GM12878 (cell line): Measurements from ENCODE around the gene PRIMPOL. TPM values are rescaled to one million over a fixed set of nuclear protein-coding genes. Genes with fewer than 3 reads are reported as not detected.
A peak's percentile ranks its signal among the peaks of the same experiment; 100 is the strongest.

ENCODE experiments used
- ATAC-seq: fragments of 200-7000 bp; cut with Tn5 transposase; 3 replicates; pipeline ENCODE4 v1.9.1; 2020; ENCODE audit warnings: mild to moderate bottlenecking, moderate library complexity
- BruUV-seq: library from RNA; stranded (reverse); fragments of 400-500 nt; replicated peaks from 2 replicates; lab custom pipeline; 2021; lab: Mats Ljungman, UMichigan
- CTCF ChIA-PET: fragments of 300-600 bp; sonication (Branson Sonifier 250); formaldehyde crosslinking; extraction: SDS; loops from one replicate; lab custom pipeline; 2021; ENCODE audit warnings: inconsistent platforms; lab: Yijun Ruan, JAX
- POLR2A ChIA-PET: fragments of 350-600 bp; formaldehyde crosslinking; extraction: SDS; loops from one replicate; lab custom pipeline; 2021; ENCODE audit warnings: inconsistent platforms; lab: Charles Lee
- RAD21 ChIA-PET: fragments of 300-600 bp; sonication (Branson Sonifier 250); formaldehyde crosslinking; loops from one replicate; lab custom pipeline; 2023; ENCODE audit warnings: antibody characterized with exemption; ENCODE audit not compliant: unreplicated experiment; lab: Charles Lee
- SMC1A ChIA-PET: fragments of 300-600 bp; sonication (Branson Sonifier 250); formaldehyde crosslinking; loops from one replicate; lab custom pipeline; 2023; ENCODE audit not compliant: unreplicated experiment, uncharacterized antibody; lab: Charles Lee
- DNase-seq: peaks from one replicate; pipeline ENCODE4 v3.0.0-alpha.2; 2011; ENCODE audit warnings: low read depth, low spot score
- FAIRE-seq: peaks from 3 replicates; lab custom pipeline; 2011; peaks lifted over from hg19 to GRCh38; lab: Jason Lieb, UNC
- H2AFZ ChIP-seq: 2 replicates; pipeline ENCODE4 v1.6.0; 2011; ENCODE audit warnings: low read depth, low read length, control low read depth; ENCODE audit not compliant: control insufficient read depth
- H3K27ac ChIP-seq: 2 replicates; pipeline ENCODE4 v1.5.1; 2011; ENCODE audit warnings: control low read depth; ENCODE audit not compliant: control insufficient read depth, insufficient read depth
- H3K27me3 ChIP-seq, 2 experiments: replicated peaks in 1 of 2; 2 replicates each; pipeline versions ENCODE4 v1.6.0 to v1.6.1; 2011; ENCODE audit warnings: low read length in 1 of 2; ENCODE audit not compliant: control insufficient read depth in 2 of 2, insufficient read depth in 2 of 2
- H3K36me3 ChIP-seq, 2 experiments: 2 replicates each; pipeline ENCODE4 v1.5.1; 2011; ENCODE audit warnings: low read length in 1 of 2; ENCODE audit not compliant: control insufficient read depth in 2 of 2, insufficient read depth in 2 of 2
- H3K4me1 ChIP-seq: 2 replicates; pipeline ENCODE4 v1.6.1; 2011; ENCODE audit warnings: mild to moderate bottlenecking, low read length, moderate library complexity, mixed read lengths; ENCODE audit not compliant: control insufficient read depth, insufficient read depth
- H3K4me2 ChIP-seq: 2 replicates; pipeline ENCODE4 v1.6.0; 2011; ENCODE audit warnings: control low read depth; ENCODE audit not compliant: control insufficient read depth, insufficient read depth
- H3K4me3 ChIP-seq: fragments of 200-600 bp; sonication (generic); 2 replicates; pipeline ENCODE4 v1.5.1; 2016
- H3K79me2 ChIP-seq: 2 replicates; pipeline ENCODE4 v1.6.0; 2011; ENCODE audit warnings: low read length; ENCODE audit not compliant: control insufficient read depth, insufficient read depth
- H3K9ac ChIP-seq: 2 replicates; pipeline ENCODE4 v1.8.0; 2011; ENCODE audit warnings: low read length, control low read depth, mixed read lengths; ENCODE audit not compliant: control insufficient read depth, insufficient read depth
- H3K9me3 ChIP-seq: replicated peaks from 3 replicates; pipeline ENCODE4 v1.5.1; 2011; ENCODE audit warnings: mild to moderate bottlenecking, low read length; ENCODE audit not compliant: control insufficient read depth, insufficient read depth
- H4K20me1 ChIP-seq: 2 replicates; pipeline ENCODE4 v1.6.0; 2011; ENCODE audit not compliant: control insufficient read depth, insufficient read depth
- BCLAF1 ChIP-seq: fragments of 450-650 bp; IDR thresholded peaks from 2 replicates; pipeline ENCODE4 v1.6.1; 2017; ENCODE audit warnings: antibody characterized with exemption, mild to moderate bottlenecking, moderate library complexity
- EGR1 ChIP-seq, 2 experiments: IDR thresholded peaks; 1 replicate in 1 of 2; 2 replicates in 1 of 2; pipeline ENCODE4 v1.6.1; 2011 to 2012; ENCODE audit warnings: low read depth in 2 of 2, low read length in 2 of 2, borderline replicate concordance in 1 of 2, mild to moderate bottlenecking in 1 of 2, moderate library complexity in 1 of 2
- HDAC2 ChIP-seq: fragments of 200-600 bp; sonication (generic); IDR thresholded peaks from 2 replicates; pipeline ENCODE4 v1.6.1; 2017
- MTA2 ChIP-seq: fragments of 450-650 bp; IDR thresholded peaks from 2 replicates; pipeline ENCODE4 v1.6.1; 2016; ENCODE audit warnings: low read depth, mild to moderate bottlenecking, moderate library complexity
- MYC ChIP-seq: IDR thresholded peaks from 2 replicates; pipeline ENCODE4 v1.6.1; 2011; ENCODE audit warnings: mild to moderate bottlenecking, low read length, moderate library complexity, inconsistent platforms; ENCODE audit not compliant: insufficient read depth, insufficient replicate concordance, insufficient read length, severe bottlenecking
- NR2C1 ChIP-seq: fragments of 450-650 bp; IDR thresholded peaks from 2 replicates; pipeline ENCODE4 v1.6.1; 2017; ENCODE audit warnings: antibody characterized with exemption, mild to moderate bottlenecking, moderate library complexity
- NR2C2 ChIP-seq: IDR thresholded peaks from 2 replicates; pipeline ENCODE4 v1.6.1; 2011; ENCODE audit warnings: borderline replicate concordance, low read depth; ENCODE audit not compliant: control insufficient read depth, insufficient read length
- POLR2A ChIP-seq: IDR thresholded peaks from 2 replicates; pipeline ENCODE4 v1.6.1; 2011; ENCODE audit warnings: low read depth, mild to moderate bottlenecking, low read length
- POLR2AphosphoS2 ChIP-seq: IDR thresholded peaks from 2 replicates; pipeline ENCODE4 v1.6.1; 2011; ENCODE audit warnings: low read depth, mild to moderate bottlenecking, low read length, improper control_type of control experiment, moderate library complexity
- POLR2AphosphoS5 ChIP-seq: IDR thresholded peaks from 2 replicates; pipeline ENCODE4 v1.6.1; 2011; ENCODE audit warnings: mild to moderate bottlenecking, low read length, inconsistent platforms
- RELA ChIP-seq: fragments of 450-650 bp; IDR thresholded peaks from 2 replicates; pipeline ENCODE4 v1.8.0; 2014; ENCODE audit warnings: borderline replicate concordance; ENCODE audit not compliant: partially characterized antibody
- REST ChIP-seq: IDR thresholded peaks from 2 replicates; pipeline ENCODE4 v1.6.1; 2012; ENCODE audit warnings: mild to moderate bottlenecking, low read depth, low read length
- RUNX3 ChIP-seq: IDR thresholded peaks from 2 replicates; pipeline ENCODE4 v1.6.1; 2012; ENCODE audit warnings: low read length, inconsistent platforms
- TCF12 ChIP-seq: IDR thresholded peaks from 2 replicates; pipeline ENCODE4 v1.6.1; 2011; ENCODE audit warnings: low read depth, mild to moderate bottlenecking, low read length
- WRNIP1 ChIP-seq: IDR thresholded peaks from 2 replicates; pipeline ENCODE4 v1.6.1; 2011; ENCODE audit warnings: low read depth, low read length, improper control_type of control experiment, borderline replicate concordance
- YY1 ChIP-seq: IDR thresholded peaks from 2 replicates; pipeline ENCODE4 v1.6.1; 2011; ENCODE audit warnings: low read depth, mild to moderate bottlenecking, low read length
- WGBS: methylation state at CpG from one replicate; pipeline ENCODE4 v1.1.6; 2016; ENCODE audit warnings: low lambda C conversion rate; ENCODE audit not compliant: insufficient replicate concordance, insufficient coverage; ENCODE audit errors: missing lambda C conversion rate; 5-methylcytosine and 5-hydroxymethylcytosine counted together
- in situ Hi-C: fragments of 300-500 bp; cut with MboI; formaldehyde crosslinking; loops from 9 replicates; pipeline ENCODE4 v1.14.3; 2018; ENCODE audit warnings: mixed read lengths
- intact Hi-C: fragments of 100-400 bp; cut with micrococcal nuclease; formaldehyde crosslinking; loops from one replicate; pipeline ENCODE4 v1.14.2; 2022; ENCODE audit not compliant: unreplicated experiment
- polyA plus RNA-seq, 11 experiments: library from polyadenylated mRNA; depleted of rRNA in 4 of 11; unstranded in 6 of 11; stranded (reverse) in 5 of 11; fragments of >200 nt; fragmentation: Nextera tagmentation in 4 of 11; fragmentation: Illumina TruSeq in 1 of 11; extraction: Ambion mirVana in 4 of 11; extraction: Trizol in 1 of 11; gene quantifications; 1 replicate in 1 of 11; 2 replicates in 10 of 11; pipeline versions ENCODE4 v1.2.1 to v1.2.3, GENCODE V29; 2011 to 2016; ENCODE audit warnings: inconsistent platforms in 2 of 11, missing spikeins in 2 of 11, low read depth in 1 of 11
- total RNA-seq, 4 experiments: library from RNA; depleted of rRNA in 3 of 4; stranded (reverse); fragments of >200 nt in 3 of 4; fragmentation: Illumina TruSeq in 1 of 4; extraction: Trizol in 1 of 4; gene quantifications; 2 replicates each; pipeline versions ENCODE4 v1.2.1 to v1.2.3, GENCODE V29; 2013 to 2021

PRIMPOL gene
- total and polyA plus RNA-seq, 10 of the 15 experiments (the other 5 are each of a cell fraction or from before 2014, with no cell fraction given) = 10.6 to 23.7 (median 14.0) TPM

- H3K79me2 ChIP-seq = peaks cover 80% of the 10 kb centered on the region
- H4K20me1 ChIP-seq = no peaks in the 10 kb centered on the region
- no peak for FAIRE-seq
- no peaks in the 10 kb centered on the region for H3K9me3 ChIP-seq
- peaks cover 0 to 2% of the 10 kb centered on the region in 2 experiments; a peak in 1 of 4 replicates for H3K36me3 ChIP-seq
- ChIA-PET SMC1A (interaction anchor here (0.6 to 2.1 kb wide), 13 partner anchors 9 to 550 kb away, joined by 3 to 6 read pairs (median 3); partner anchors contain the start of gene CENPU), RAD21 (interaction anchor here (0.7 to 3.7 kb wide), 8 partner anchors 20 to 383 kb away, joined by 3 to 24 read pairs (median 6); partner anchors contain the start of gene CENPU), CTCF (interaction anchor here (0.9 to 2.9 kb wide), 8 partner anchors 9 to 395 kb away, joined by 3 to 12 read pairs (median 4); partner anchors contain the start of gene CENPU), POLR2A (interaction anchor here (0.6 to 1.0 kb wide), 4 partner anchors 18 to 167 kb away, joined by 3 read pairs; no protein-coding TSS in a partner anchor)
- 69% methylated on average over 7 of the region's 7 CpGs for WGBS
- no peaks in the 10 kb centered on the region for H3K27me3 ChIP-seq
- peaks cover 12% of the 10 kb centered on the region; the same call in 1 of the 2 replicates for H3K4me1 ChIP-seq
- peak overlapping the region; percentile 87 for H3K9ac ChIP-seq
- no peak overlapping the region for H2AFZ ChIP-seq
- intact Hi-C loops = loop anchor here (2.0 to 10.0 kb wide), 7 partner anchors 87 to 383 kb away; partner anchors contain the start of genes CENPU and IRF2
- DNase-seq = no peak
- H3K4me3 ChIP-seq = peak overlapping the region; percentile 98
- peak overlapping the region; percentile 85 for H3K27ac ChIP-seq
- ATAC-seq = no peak
- H3K4me2 ChIP-seq = peak overlapping the region; percentile 78
- in situ Hi-C loops = no loop called here
- TF ChIP-seq NR2C2 = no peak
- TF ChIP-seq POLR2AphosphoS5 = no peak
- TF ChIP-seq MYC = no peak
- no peak for TF ChIP-seq RELA
- TF ChIP-seq WRNIP1 = no peak
- TF ChIP-seq REST = no peak
- TF ChIP-seq MTA2 = no peak
- no peak for TF ChIP-seq POLR2A
- no peak for TF ChIP-seq HDAC2
- no peak for TF ChIP-seq BCLAF1
- TF ChIP-seq YY1 = no peak
- no peak for TF ChIP-seq TCF12
- TF ChIP-seq RUNX3 = no peak
- TF ChIP-seq NR2C1 = no peak
- TF ChIP-seq POLR2AphosphoS2 = no peak
- TF ChIP-seq EGR1 (IDR thresholded peaks at IDR 0.05; ENCODE audit: borderline replicate concordance in 1 of 2, low read depth in 2 of 2, low read length in 2 of 2) = no peak
- BruUV-seq = no TSS peak
Observed at GRCh38 chr4:184647266-184648053, 2.1 kb upstream of the PRIMPOL start.
